GM18499 (cell line): Measurements from ENCODE around the gene NMT1.

Experiments used
- ATAC-seq: cut with Tn5 transposase; IDR thresholded peaks from one replicate; pipeline ENCODE4 v1.9.1; 2021; ENCODE audit warnings: moderate number of reproducible peaks; ENCODE audit not compliant: insufficient read depth, unreplicated experiment

NMT1 gene

DNA sequence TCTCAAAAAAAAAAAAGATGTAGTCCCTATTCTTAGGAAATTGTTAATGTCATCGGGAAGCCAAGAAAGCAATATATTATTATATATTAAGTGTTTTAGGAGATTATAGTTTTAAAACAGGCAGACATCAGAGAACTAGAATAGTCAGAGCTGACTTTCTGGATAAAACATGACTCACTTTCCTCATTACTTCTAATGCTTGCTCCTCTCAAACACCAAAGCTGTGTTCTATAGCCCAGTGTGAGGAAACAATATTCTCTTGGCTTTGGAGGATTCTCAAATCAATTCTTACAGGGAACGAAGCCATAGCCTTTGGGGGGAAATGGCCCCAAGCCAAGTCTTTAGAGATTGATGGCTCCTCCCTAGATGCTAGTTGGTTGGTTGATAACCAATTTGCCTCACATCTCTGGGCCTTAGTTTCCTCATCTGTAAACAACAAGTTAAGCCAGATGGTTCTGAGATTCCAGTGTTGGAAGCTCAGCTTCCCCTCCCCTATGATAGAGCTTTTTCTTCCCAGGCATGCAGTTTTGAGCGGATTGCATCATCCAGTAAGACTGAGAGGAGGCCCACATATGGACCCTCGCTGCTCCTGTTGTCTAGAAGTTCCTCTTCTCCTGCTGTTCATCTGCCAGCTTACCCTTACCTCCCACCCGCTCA, 12.4 kb downstream of the NMT1 start:
- ATAC-seq, result no peak

DNA sequence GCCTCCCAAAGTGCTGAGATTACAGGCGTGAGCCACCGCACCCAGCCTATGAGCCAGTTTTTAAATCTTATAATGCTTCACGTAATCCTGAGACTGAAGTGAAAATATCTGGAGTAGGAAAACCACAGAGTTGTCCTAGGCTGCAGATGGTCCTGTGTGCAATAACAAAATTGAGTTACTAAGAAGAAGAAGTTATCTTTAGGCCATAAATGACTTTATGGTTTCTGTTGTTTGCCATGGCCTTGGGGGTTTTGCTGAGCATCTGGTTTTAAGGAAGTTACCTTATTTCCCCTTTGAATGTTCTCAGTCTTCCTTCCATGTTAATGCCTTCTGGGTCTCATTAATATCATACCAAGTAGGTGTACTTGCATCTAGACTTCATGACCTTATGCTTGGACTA, 16.5 kb downstream of the NMT1 start:
- ATAC-seq, result no peak

- ATAC-seq, result no peak
Observed at GRCh38 chr17:45081047-45081703, 20.1 kb downstream of the NMT1 start.

DNA sequence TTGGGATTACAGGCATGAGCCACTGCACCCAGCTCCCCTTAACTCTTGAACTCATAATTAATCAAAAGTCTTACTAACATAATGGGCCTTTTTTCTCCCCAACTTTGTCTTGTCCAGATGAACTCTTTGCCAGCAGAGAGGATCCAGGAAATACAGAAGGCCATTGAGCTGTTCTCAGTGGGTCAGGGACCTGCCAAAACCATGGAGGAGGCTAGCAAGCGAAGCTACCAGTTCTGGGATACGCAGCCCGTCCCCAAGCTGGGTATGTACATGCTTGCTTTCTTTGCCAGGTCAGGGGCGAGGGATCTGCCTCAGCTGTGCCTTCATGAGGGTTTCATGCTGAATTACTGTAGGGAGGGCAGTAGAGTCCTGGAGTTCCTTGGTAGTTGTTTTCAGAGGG, 25.3 kb downstream of the NMT1 start:
- no peak for ATAC-seq

DNA sequence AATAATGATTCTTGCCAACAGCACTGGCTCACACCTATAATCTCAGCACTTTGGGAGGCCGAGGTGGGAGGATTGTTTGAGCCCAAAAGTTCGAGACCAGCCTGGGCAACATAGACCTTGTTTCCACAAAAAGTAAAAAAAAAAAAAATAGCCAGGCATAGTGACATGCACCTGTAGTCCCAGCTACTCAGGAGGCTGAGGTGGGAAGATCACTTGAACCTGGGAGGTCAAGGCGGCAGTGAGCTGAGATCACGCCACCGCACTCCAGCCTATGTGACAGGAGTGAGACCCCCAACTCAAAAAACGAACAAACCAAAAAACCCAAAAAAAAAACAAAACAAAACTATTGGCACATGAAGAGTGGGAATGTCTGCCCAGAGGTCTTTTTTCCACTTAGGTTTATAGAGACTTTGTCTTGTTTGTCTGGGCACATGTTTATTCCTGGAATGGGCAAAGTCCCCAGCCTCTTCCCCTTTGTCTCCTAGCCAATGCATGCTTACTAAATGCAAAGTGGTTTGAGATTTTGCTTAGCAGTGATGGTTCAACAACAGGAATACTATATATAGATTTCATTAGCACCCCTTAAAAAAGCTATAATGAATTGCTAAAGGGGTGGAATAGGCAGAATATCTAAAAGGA, 25.9 kb downstream of the NMT1 start:
- ATAC-seq, result no peak

DNA sequence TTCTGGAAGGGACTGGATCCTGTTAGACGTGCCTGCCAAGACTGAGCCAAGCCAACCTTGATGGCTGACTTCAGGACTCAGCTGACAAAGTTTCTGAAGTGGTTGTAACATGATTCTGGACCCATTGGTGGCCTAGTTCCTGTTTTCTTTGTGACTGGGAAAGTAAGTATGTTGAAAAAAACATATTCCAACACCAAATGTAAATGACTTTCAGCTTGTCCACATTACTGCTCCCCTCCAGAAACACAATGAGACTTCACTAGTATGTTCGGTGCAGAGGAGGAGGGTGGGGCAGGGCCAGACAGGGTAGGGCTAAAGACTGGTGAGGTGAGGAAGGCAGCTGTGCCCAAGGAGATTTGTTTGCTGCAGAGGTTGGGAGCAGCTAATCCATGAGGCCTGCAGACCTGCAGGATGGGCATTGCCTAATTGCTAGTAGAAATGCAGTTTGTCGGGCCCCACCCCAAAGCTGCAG, 26.4 kb downstream of the NMT1 start:
- ATAC-seq, result no peak

DNA sequence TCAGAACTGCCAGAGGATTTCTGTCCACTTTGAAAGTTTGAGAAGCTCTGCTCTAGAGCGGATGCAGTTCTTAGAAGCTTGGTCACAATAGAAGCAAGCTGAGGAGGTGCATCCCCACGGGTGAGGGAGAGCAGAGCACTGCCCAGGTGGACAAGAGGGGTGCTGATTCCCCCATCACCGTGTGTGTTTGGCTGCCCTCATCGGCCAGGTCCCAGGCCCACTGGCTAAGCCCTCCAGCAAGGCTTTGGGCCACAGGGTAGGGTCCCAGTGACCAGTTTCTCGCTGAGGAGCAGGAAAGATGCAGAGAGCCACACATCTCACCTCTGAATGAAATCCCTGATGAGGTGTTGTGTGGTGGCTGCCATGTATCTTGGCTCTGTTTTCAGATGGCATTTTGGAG, 26.9 kb downstream of the NMT1 start:
- ATAC-seq, result no peak

GRCh38 chr17:45088741-45089140, 27.6 kb downstream of the NMT1 start:
- ATAC-seq, result no peak

DNA sequence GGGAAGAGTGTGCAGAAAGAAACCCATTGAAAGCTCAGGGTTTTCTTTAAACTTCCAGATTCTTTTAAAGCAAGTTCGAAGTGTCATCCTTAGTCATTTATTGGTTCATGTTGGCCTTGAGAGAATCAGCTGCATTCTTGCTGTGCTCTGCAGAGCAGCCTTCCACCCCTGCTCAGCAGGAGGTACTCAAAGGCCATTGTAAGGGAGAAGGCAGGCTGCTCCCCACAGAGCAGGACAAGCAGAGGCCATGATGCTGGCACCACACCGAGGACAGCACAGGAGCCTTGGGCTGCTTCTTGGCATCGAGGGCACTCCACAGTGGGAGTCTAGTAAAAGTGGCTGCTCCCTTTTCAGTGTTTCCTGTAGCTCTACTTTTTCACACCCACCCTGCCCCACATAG, 29.6 kb downstream of the NMT1 start:
- no peak for ATAC-seq

DNA sequence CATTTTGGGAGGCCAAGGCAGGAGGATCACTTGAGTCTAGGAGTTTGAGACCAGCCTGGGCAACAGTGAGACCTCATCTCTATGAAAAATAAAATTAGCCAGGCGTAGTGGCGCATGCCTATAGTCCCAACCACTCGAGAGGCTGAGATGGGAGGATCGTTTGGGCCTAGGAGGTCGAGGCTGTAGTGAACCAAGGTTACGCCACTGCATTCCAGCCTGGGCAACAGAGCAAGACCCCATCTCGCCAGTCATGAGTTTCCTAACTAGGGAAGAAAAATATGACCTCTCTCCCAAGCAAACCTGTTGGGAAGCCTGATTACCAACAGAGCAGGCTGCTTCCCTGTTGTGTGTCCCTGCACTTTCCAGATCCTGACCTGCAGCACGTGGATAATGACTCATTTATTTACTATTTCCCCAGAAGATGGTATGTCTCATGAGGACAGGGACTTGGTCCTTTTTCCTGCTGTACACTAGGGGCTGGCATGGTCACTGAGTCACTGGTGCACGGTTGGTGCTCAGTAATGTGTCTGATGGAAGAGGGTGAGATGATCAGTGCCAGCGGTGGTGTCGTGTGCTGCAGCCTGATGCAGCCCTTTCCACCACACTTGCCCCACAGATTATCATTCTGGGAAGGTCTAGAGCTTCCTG, 30.8 kb downstream of the NMT1 start:
- no peak for ATAC-seq

DNA sequence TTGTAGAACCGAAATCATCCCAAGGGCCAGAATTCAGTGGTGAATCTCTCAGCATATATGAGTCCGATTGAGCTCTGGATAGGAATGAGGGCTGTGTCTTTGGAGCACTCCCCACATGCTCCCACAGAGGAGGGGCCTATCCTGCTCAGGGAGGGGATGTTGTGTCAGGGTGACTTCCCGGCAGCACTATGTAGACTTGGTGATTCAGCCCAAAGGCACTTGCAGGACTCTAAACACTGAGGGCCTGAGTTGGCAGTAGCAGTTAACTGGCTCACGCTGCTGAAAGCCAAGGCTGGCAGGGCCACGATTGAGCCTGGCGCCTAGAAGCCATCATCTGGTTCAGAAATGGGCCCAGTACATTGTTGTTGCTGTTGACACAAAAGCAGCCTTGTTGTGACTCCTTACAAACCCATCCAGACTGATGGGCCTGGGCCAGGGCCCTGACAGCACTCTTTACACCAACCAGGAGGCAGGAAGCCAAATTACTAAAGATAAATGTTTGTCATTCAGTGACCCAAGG, 31.9 kb downstream of the NMT1 start:
- ATAC-seq, result no peak

DNA sequence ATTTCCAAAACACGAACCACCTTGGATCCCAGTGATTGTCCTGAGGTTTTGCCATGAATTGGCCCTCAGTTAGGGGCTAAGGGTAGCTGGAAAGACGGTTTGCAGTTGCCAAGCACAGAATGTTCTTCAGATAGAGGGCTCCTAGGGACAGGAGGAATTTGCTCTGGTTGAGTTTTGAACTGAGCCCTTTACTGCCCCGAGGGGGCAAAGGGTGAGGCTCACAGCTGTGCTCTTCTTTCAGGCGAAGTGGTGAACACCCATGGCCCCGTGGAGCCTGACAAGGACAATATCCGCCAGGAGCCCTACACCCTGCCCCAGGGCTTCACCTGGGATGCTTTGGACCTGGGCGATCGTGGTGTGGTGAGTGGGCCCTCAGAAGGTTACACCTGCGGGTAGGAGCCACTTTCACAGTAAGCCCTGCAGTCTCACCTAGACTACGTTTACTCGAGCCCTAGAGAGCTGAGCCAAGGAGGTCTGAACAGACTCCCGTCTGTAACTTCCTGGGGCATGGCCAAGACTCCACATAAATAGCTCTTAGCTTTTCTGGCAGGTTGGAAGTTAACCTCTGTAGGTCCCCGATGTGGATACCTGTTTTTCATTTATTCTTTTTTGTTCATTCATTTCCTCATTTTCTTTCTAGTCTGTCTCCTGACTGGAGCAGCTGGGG, 32.5 kb downstream of the NMT1 start:
- ATAC-seq, result no peak

GRCh38 chr17:45096141-45096540, 35.0 kb downstream of the NMT1 start:
- no peak for ATAC-seq

DNA sequence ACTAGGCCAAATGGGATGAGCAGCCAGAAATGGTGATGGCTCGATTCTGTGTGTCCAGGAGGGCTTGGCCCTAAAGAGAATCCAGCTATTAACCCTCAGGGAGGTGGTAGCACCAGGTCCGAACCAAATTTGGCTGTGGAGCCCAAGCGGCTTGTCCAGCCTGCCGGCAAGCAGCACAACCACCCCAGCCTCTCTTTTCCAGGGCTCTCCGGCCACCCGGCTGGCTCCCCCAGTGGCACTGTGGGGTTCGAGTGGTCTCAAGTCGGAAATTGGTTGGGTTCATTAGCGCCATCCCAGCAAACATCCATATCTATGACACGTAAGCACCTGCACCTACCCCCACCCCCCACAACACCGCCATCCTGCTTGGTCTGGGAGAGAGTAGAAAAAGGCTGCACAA, 35.8 kb downstream of the NMT1 start:
- no peak for ATAC-seq

GRCh38 chr17:45098081-45098868, 37.2 kb downstream of the NMT1 start:
- no peak for ATAC-seq

DNA sequence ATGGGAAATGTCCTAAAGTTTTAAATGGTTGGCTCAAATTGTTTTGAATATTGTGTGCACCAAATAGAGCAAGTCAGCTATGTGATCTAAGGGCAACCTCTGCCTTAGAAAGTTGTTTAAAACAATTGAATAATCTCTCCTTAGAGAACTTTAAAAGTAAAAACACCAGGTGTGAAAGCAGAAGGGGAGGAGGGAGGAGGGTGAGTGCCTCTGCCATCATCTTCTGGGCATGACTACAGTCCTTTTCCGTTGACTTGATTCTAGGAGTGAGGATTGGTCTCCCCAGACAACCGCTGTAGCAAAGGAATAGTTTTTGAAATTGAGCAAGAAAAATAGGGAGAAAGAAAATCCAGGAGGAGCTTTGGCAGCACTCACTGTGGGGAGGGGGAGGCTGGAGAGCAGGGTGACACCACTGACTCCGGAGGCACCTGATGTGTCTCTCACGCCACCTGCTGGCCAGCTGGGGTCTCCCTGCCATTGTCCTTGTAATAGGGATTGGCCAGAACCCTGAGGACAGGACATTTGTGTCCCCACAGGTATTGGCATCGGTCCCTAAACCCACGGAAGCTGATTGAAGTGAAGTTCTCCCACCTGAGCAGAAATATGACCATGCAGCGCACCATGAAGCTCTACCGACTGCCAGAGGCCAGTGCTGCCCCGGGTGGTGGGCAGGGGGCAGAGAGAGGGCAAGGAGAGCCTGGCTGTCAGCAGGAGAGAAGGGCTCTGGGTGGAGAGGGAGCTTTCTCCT, 37.9 kb downstream of the NMT1 start:
- no peak for ATAC-seq

DNA sequence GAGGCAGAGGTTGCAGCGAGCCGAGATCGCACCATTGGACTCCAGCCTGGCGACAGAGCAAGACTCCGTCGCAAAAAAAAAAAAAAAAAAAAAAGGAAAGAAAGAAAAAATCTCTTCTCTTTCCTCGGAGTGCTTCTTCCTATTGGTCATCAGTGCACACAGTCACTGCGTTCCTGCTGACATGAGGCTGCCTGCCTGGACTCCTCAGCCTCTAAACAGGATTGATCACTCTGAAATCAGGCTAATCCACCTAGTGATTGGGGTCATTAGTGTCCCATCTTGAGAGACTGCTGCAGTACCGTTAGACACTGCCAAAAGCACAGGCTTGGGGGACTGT, 40.4 kb downstream of the NMT1 start:
- no peak for ATAC-seq

GRCh38 chr17:45101883-45102811, 41.0 kb downstream of the NMT1 start:
- no peak for ATAC-seq
